HL-60 (cell line): ENCODE results near the gene TROAP.
"Not testable (repeated sequence)": the region's sequence is repeated elsewhere in the genome, so short reads cannot be mapped to it uniquely, and the experiment has no call there.

ENCODE experiments used
- GABPA ChIP-seq: IDR thresholded peaks from 2 replicates; pipeline ENCODE4 v1.6.1; 2012; ENCODE audit warnings: low read depth
- POLR2AphosphoS5 ChIP-seq: IDR thresholded peaks from 2 replicates; pipeline ENCODE4 v1.6.1; 2012; ENCODE audit warnings: low read depth
- REST ChIP-seq: IDR thresholded peaks from 2 replicates; pipeline ENCODE4 v1.6.1; 2012; ENCODE audit warnings: low read depth; ENCODE audit not compliant: insufficient replicate concordance
- SPI1 ChIP-seq: IDR thresholded peaks from 2 replicates; pipeline ENCODE4 v1.6.1; 2012; ENCODE audit warnings: low read depth, mild to moderate bottlenecking, borderline replicate concordance
- TF ChIP-seq, protein P1 (sequence below): IDR thresholded peaks from one replicate; pipeline ENCODE4 v1.5.1; 2011; ENCODE audit warnings: low read length, control low read depth, inconsistent platforms; ENCODE audit not compliant: insufficient read depth

GRCh38 chr12:49333778-49334177 is 10.7 kb downstream of the TROAP start:
- TF ChIP-seq POLR2AphosphoS5, SPI1, GABPA, REST: not testable (repeated sequence)
- TF ChIP-seq, protein P1, sequence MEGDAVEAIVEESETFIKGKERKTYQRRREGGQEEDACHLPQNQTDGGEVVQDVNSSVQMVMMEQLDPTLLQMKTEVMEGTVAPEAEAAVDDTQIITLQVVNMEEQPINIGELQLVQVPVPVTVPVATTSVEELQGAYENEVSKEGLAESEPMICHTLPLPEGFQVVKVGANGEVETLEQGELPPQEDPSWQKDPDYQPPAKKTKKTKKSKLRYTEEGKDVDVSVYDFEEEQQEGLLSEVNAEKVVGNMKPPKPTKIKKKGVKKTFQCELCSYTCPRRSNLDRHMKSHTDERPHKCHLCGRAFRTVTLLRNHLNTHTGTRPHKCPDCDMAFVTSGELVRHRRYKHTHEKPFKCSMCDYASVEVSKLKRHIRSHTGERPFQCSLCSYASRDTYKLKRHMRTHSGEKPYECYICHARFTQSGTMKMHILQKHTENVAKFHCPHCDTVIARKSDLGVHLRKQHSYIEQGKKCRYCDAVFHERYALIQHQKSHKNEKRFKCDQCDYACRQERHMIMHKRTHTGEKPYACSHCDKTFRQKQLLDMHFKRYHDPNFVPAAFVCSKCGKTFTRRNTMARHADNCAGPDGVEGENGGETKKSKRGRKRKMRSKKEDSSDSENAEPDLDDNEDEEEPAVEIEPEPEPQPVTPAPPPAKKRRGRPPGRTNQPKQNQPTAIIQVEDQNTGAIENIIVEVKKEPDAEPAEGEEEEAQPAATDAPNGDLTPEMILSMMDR, result not testable (repeated sequence)
